ENCODE measurements around the gene GSTM3. TPM values are rescaled to one million over a fixed set of nuclear protein-coding genes. Genes with fewer than 3 reads are reported as not detected.

The GSTM3 gene
- total and polyA plus RNA-seq, 2 of the 13 experiments (the other 11 are each of a cell fraction or from before 2014, with no cell fraction given): 127 to 142 TPM

- no peak; the same call in 1 of the 2 replicates for TF ChIP-seq ZSCAN21 (CRISPR knock-in tag; IDR thresholded peaks at IDR 0.05; ENCODE audit: borderline replicate concordance)
- peak; percentile 67 for TF ChIP-seq ZBTB4 (CRISPR knock-in tag; IDR thresholded peaks at IDR 0.05; ENCODE audit: borderline replicate concordance)
- TF ChIP-seq, protein P1, sequence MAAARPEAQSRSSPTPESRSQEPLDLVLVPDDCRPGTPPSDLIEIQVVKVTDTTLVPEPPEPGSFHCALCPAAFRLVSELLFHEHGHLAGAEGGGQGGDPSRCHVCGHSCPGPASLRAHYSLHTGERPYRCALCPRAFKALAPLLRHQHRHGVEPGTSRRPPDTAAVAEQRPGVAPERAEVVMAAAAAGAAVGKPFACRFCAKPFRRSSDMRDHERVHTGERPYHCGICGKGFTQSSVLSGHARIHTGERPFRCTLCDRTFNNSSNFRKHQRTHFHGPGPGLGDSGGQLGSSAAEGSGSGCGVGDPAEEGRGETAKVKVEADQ (CRISPR knock-in tag; IDR thresholded peaks at IDR 0.05; ENCODE audit: borderline replicate concordance): no peak
- no peak for TF ChIP-seq ZNF572 (CRISPR knock-in tag; IDR thresholded peaks at IDR 0.05)
- no peak for TF ChIP-seq ZFYVE20 (CRISPR knock-in tag; IDR thresholded peaks at IDR 0.05; ENCODE audit: borderline replicate concordance, low read depth)
- TF ChIP-seq, protein P2, sequence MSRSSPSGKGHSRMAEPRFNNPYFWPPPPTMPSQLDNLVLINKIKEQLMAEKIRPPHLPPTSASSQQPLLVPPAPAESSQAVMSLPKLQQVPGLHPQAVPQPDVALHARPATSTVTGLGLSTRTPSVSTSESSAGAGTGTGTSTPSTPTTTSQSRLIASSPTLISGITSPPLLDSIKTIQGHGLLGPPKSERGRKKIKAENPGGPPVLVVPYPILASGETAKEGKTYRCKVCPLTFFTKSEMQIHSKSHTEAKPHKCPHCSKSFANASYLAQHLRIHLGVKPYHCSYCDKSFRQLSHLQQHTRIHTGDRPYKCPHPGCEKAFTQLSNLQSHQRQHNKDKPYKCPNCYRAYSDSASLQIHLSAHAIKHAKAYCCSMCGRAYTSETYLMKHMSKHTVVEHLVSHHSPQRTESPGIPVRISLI (CRISPR knock-in tag; IDR thresholded peaks at IDR 0.05; ENCODE audit: borderline replicate concordance): no peak
- peak; percentile 78; the same call in 1 of the 2 replicates for TF ChIP-seq ZNF317 (CRISPR knock-in tag; IDR thresholded peaks at IDR 0.05)
- TF ChIP-seq CAMTA2 (CRISPR knock-in tag; IDR thresholded peaks at IDR 0.05; ENCODE audit: borderline replicate concordance): no peak
- TF ChIP-seq CENPX (CRISPR knock-in tag; IDR thresholded peaks at IDR 0.05): no peak
- TF ChIP-seq ZNF652 (CRISPR knock-in tag; IDR thresholded peaks at IDR 0.05; ENCODE audit: borderline replicate concordance, low read depth): 0 out of 2 replicates have a peak, but pooled peaks have one; percentile 9
- peak; percentile 72 for TF ChIP-seq RXRB (CRISPR knock-in tag; IDR thresholded peaks at IDR 0.05; ENCODE audit: borderline replicate concordance)
- TF ChIP-seq, protein P3, sequence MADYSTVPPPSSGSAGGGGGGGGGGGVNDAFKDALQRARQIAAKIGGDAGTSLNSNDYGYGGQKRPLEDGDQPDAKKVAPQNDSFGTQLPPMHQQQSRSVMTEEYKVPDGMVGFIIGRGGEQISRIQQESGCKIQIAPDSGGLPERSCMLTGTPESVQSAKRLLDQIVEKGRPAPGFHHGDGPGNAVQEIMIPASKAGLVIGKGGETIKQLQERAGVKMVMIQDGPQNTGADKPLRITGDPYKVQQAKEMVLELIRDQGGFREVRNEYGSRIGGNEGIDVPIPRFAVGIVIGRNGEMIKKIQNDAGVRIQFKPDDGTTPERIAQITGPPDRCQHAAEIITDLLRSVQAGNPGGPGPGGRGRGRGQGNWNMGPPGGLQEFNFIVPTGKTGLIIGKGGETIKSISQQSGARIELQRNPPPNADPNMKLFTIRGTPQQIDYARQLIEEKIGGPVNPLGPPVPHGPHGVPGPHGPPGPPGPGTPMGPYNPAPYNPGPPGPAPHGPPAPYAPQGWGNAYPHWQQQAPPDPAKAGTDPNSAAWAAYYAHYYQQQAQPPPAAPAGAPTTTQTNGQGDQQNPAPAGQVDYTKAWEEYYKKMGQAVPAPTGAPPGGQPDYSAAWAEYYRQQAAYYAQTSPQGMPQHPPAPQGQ (CRISPR knock-in tag; IDR thresholded peaks at IDR 0.05; ENCODE audit: borderline replicate concordance): no peak
Measured at GRCh38 chr1:109763646-109764415, 23.0 kb upstream of the GSTM3 start, which contains the start of gene EPS8L3 (continued).

Data from HepG2 (cell line).